HG03108 (cell line): Measurements from ENCODE around the gene TFPT.
"Not testable (repeated sequence)": the region's sequence is repeated elsewhere in the genome, so short reads cannot be mapped to it uniquely, and the experiment has no call there.

ENCODE experiments used
- ATAC-seq: cut with Tn5 transposase; IDR thresholded peaks from one replicate; pipeline ENCODE4 v1.9.1; 2021; ENCODE audit warnings: moderate library complexity; ENCODE audit not compliant: unreplicated experiment

The TFPT gene

DNA sequence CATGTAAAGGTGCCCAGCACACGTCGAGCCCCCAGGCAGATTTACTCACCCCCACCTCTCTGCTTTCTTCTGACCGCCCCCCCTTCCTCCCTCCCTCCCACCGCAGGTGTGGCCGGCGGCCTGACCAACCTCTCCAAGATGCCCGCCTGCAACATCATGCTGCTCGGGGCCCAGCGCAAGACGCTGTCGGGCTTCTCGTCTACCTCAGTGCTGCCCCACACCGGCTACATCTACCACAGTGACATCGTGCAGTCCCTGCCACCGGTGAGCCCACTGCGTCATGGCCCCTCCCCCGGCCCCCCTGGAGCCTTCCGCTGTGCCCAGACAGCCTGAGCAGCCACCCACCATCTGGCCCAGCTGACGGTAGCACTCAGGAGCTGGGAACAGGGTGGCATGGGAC lies 8.9 kb upstream of the TFPT start:
- no peak for ATAC-seq

DNA sequence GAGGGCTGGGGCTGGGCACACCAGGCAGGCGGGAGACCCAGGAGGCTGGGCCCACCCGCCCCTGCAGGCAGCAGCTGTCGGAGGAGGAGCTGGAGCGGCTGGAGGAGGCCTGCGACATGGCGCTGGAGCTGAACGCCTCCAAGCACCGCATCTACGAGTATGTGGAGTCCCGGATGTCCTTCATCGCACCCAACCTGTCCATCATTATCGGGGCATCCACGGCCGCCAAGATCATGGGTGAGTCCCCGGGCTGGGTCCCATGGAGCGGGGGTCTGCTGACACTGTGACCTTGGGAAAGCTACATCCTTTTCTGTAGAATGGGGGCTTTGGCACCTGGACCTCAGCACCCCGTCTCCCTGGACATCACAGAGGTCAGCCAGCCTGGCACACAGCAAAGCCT lies 8.2 kb upstream of the TFPT start:
- ATAC-seq: no peak

DNA sequence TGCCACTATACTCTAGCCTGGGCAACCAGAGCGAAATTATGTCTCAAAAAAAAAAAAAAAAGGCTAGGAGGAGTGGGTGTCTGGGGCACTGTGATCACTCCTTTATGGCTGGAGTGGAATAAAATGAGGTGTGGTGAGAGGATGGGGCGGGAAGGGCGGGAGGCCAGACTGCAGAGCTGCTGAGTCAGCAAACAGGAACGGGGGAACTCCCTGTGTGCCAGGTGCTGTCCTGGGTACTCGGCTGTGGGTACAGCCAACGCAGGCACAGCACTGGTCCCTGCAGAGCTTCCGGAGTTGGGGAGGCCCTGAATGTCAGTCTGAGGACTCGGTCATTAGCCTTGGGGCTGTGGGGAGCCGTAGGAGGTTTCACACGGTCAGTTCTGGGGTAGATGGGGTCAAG lies 5.8 kb upstream of the TFPT start:
- no peak for ATAC-seq

DNA sequence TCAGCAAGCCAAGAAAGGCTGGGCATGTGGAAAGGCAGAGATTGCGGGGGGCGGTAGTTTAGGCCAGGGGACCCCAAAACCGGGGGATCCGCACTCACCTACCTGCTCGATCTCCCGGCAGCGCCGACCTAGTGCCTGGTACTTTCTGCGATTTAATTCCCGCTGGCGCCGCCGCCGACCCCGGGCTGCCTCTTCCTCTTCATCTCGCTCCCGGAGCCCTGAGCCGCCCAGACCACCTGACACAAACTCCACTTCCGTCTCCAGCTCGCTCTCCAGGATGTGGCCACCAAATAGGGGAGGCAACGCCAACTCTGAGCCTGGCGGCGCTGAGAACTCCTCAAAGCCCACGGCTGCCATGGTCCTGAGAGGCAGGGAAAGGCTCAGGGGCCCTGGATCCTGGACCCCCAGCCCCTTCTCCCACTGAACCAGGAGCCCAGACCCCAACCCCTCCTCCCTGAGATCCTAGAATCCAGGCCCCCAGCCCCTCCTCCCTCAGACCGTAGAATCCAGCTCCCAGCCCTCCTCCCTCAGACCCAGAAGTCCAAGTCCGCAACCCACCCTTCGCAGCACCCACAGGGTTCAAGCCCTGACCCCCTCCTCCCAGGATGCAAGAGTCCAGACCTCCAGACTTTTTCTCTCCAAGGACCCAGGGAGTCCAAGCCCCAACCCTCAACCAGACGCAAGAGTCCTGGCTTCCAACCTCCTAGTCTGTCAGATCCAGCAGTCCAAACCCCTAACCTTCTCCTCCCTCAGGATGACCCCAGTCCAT lies 933 bp downstream of the TFPT start:
- ATAC-seq: no peak

DNA sequence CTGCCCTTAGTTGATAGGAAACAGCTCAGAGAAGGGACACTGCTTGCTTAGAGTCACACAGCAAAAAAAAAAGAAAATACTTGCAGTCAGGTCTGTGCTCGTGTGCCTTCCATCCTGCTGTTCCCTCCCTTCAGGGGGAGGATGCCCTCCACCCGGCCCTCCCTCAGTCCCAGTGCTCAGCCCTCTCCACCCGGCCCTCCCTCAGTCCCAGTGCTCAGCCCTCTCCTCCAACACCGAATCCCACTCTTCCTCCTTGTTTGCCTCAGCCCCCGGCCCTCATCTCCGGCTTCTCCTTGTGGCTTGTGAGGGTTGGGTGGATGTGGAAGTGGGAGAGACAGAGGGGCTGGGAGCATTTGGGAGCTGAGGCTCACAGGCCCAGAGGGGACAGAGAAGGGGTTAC lies 5.8 kb downstream of the TFPT start:
- no peak for ATAC-seq

DNA sequence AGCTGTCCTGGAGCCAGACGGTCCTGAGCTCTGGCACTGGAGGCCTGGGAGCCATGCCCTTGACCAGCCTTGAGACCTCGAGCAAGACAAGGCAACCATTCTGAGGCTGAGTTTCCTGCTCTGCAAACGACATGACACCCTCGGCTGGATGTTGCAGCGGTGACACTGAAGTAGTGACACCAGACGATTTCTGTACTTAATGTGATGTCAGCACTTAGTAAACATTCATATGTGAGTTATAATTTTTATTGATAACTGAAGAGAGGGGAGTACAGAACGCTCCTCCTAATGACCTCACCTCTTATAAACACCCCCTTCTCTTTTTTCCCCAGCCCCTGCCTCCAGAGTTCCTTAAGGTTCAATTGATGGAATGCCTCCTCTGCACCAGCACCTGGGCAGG lies 7.0 kb downstream of the TFPT start:
- no peak for ATAC-seq

DNA sequence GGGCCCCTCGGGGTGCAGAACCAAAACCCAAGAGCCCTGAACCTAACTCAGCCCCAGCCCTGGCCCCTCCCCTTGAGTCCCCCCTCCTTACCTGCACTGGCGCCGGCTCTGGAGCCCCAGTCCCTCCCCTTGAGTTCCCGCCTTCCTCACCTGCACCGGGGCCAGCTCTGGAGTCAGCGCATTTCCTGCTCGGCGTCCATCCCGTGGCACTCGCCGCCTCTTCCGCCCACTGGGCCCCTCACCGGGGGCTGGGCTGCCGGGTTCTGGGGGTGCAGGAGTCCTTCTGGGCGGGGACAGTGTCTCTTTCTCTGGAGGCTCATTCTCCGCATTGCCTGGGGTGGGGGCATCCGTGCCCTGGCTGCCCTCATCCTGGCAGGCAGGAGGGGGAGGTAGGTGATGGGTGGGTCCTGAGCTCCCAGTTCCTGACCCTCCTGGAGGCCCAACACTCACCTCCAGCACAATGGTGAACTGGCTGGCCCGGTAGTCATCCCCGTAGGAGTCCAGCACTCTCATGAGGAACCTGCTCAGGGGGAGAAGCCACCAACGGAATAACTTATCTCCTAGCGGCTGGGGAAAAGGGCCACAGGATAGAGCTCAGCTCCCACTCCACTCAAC lies 7.5 kb downstream of the TFPT start:
- ATAC-seq: no peak

DNA sequence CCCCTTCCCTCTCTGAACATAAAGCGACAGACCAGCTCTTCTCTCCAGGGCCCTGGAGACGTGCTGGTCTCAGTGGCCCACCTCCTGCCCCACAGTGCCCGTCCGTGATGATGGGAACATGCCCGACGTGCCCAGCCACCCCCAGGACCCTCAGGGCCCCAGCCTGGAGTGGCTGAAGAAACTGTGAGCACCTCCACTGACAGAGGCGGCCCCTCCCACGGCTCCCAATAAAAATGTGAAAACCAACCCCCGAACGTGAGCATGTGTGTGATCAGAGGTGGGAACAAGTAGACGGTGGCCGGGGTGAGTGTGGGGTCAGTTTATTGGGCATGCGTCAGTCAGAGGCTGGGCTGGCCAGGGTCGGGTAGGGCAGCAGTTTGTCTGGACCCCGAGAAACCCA lies 8.7 kb downstream of the TFPT start:
- ATAC-seq: no peak

DNA sequence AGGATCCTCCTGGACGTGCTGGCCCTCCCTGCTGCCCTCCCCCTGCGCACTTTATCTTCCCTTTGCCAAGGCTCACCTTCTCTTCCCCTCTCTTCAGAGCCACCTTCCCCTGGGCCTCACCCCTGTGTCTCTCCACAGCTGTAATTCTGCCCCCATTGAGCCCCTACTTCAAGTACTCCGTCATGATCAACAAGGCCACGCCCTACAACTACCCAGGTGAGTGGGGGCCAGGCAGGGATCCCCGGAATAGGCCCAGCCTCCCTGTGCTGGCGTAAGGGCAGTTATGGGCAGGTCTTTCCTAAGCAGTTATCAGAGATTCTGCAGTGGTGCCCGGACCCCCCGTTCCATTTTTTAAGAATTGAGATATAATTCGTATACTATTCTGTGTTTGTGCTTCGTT lies 9.7 kb downstream of the TFPT start:
- ATAC-seq: no peak

DNA sequence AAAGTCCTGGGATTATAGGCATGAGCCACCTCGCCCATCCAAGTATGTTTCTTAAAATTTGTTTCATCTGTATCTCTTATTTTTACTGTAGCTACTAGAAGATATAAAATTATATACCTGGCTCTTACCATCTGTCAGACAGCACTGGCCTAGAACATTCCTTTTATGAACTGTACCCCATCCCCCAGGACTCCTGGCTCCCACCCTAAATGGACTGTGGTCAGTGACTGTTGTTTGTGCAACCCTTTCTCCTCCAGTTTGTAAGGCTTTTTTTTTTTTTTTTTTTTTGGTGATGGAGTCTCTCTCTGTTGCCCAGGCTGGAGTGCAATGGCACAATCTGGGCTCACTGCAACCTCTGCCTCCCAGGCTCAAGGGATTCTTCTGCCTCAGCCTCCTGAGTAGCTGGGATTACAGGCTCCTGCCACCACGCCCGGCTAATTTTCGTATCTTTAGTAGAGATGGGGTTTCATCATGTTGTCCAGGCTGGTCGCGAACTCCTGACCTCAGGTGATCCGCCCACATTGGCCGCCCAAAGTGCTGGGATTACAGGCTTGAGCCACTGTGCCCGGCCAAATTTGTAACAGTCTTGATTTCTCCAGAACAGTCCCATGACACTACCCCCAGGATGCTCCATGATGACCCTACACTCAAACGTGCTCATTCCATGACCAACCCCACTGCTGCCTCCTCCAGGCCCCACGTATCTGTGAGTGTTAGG lies 10.3 kb downstream of the TFPT start:
- no peak for ATAC-seq

DNA sequence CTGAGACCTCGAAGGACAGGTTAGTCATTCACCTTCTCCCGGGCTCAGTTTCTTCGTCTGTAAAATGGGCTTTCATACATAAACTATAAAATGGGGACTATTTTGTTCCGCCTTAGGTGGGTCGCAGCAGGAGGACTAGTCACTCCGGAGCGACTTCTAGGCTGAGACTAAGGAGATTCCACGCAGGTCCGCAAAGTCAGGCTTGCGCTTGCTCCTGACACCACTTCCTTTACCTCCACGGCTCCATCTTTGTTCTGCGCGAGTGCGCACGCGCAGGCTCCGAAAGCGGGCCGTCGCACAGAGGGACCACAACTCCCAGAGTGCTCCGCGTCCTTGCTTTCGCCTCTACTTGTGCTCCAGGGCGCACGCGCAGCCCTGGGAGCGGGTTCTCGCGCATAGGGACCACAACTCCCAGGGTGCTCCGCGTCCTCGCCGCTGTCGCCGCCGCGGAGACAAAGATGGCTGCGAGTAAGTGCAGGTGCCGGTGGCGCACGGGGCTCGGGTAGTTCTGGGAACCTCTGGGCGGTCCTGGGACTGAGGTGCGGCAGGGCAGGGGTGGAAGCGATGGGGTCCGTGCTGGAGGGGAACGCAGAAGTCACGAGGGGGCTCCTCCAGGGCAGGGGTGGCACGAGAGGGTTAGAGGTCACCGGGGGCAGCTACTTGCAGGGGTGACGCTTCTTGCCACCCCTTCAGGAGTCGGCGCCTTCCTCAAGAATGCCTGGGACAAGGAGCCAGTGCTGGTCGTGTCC lies 12.9 kb downstream of the TFPT start, which contains the start of gene NDUFA3:
Gene NDUFA3 (plus strand): TSS at position 435 of the 749 bp plus-strand sequence. CDS start 24 bp downstream, at position 459.
- ATAC-seq: peak; percentile 94

DNA sequence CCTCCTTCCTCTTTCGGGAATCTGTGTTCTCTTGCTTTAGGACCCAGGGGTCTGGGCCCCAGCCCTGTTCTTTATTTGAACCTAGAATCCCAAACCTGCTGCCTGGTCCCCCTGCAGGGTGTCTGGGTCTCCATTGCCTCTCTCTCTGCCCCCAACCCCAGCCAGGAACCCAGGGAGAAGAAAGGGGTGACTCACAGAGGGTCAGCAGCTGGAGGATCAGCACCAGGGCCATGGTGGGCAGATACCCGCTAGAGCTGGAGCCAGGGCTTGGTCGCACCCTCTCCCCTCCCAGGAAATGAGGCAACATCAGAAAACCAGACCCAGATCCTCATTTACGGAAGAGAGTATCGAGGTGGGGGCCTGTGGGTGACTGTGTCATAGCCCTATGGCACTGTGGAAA lies 14.9 kb downstream of the TFPT start, which contains the start of gene OSCAR:
Gene OSCAR (minus strand): TSS at position 243 of the 400 bp plus-strand sequence. CDS start 11 bp downstream, at position 232.
- ATAC-seq: no peak

DNA sequence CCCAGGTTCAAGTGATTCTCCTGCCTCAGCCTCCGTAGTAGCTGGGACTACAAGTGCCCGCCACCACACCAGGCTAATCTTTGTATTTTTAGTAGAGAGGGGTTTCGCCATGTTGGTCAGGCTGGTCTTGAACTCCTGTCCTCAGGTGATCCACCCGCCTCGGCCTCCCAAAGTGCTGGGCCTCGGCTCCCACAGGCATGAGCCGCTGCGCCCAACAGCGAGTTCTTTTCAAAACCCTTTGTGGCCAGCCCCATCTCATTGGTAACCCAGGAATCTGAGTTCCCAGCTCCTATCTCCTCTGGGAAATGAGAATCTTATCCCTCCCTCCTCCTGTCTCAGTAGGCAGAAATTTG lies 15.6 kb downstream of the TFPT start:
- not testable (repeated sequence) for ATAC-seq

DNA sequence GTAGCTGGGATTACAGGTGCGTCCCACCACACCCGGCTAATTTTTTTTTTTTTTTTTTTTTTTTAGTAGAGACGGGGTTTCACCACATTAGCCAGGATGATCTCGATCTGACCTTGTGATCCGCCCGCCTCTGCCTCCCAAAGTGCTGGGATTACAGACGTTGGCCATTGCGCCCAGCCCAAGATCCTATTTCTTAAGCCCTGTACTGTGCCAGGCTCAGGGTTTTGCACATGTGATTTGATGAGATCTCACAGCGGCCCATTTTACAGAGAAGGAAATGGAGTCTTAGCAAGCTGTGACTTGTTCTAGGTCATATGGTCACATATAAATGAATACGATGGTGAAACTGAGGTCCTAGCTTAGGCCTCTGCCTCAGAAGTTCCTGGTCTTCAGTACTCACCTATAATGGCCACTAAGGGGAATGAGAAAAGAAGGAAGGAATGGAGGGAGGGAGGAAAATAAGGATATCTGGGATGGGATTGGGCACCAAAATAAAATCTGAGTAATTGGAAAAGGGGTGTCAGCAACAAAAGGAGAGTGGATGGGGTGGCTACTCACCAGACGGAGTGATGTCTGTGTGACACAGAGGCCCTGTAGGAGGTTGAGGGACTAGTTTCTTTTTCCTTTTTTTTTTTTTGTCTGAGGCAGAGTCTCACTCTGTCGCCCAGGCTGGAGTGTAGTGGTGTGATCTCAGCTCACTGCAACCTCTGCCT lies 16.1 kb downstream of the TFPT start:
- ATAC-seq: no peak

DNA sequence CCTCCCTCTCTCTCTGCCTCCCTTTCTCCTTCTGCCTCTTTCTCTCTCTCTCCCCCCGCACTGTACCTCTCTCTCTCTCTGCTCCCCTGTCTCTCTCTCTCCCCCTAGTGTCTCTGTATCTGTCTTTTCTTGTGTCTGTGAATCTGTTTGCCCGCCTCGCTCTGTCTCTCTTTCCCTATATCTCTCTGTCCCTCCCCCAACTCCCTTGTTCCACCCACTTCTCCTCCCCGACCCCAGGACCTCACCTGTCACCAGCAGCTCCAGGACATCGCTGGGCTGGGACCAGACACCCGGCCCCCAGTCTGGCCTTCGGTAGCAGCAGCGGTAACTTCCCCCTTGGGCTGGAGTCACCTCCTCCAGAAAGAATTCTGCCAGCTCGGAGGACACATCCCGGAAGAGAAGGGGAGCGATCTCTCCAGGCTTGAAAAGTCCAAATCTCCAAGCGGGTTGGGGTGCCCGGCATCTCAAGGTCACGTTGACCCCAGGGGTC lies 18.8 kb downstream of the TFPT start:
- ATAC-seq: no peak

DNA sequence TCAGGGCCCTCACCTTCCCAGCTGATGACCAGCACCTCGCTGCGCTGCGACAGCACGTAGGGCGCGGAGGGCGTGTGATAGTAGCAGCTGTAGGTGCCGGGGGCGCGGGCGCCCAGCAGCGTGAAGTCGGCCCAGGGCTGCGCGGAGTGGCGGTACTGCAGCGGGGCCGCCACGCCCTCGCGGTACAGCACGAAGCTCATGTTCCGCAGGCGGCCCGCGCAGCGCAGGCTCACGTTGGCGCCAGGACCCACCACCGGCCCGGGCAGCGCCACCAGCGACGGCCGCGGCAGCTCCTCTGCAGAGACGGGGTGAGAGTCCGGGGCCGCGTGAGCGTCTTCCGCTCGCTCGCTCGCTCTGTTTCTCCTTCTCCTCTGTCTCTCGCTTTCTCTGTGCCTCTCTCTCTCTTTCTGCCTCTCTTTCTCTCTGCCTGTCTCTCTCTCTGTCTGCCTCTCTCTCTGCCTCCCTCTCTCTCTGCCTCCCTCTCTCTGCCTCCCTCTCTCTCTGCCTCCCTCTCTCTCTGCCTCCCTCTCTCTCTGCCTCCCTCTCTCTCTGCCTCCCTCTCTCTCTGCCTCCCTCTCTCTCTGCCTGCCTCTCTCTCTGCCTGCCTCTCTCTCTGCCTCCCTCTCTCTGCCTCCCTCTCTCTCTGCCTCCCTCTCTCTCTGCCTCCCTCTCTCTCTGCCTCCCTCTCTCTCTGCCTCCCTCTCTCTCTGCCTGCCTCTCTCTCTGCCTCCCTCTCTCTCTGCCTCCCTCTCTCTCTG lies 19.4 kb downstream of the TFPT start:
- not testable (repeated sequence) for ATAC-seq

DNA sequence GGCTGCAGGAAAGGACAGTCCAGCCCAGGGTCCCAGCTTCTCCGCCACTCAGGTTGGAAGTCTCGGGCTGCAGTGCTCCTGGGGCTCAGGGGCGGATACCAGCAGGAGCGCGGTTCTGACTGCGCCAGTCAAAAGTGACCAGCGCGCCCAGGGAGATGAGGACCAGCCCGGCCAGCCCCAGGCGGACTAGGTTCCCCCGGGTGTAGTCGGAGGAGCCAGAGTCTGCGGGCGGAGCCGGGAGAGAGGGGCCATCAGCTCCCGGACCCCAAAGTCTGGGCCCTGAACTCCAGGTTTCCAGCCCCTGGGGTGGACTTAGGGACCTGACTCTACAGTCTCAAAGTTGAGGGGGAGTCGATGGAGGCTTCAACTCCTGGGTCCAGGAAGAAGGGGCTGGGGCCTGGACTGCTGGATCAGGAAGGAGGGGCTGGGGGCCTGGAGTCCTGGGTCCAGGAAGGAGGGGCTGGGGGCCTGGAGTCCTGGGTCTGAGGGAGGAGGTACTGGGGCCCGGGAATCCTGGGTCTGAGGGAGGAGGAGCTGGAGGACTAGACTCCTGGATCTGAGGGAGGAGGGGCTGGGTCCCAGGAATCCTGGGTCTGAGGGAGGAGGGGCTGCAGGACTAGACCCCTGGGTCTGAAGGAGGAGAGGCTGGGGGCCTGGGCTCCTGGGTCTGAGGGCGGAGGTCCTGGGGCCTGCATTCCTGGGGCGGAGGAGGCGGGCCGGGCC lies 20.2 kb downstream of the TFPT start:
- ATAC-seq: no peak

DNA sequence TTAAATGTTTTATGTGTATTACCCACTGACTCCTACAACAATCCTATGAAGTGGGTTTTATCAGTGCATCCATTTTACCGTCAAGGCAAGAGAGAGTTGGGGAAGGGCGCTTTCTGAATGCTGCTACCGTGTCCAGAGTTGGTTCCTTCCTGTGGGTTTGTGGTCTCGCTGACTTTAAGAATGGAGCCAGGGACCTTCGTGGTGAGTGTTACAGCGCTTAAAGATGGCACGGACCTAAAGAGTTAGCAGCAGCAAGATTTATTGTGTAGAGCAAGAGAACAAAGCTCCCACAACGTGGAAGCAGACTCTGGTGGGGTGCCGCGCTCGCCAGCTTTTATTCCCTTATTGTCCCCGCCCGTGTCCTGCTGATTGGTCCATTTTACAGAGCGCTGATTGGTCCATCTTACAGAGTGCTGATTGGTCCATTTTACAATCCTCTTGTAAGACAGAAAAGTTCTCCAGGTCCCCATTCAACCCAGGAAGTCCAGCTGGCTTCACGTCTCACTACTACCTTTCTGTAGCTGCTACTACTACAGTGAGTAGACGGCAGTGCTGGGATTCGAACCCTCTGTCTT lies 20.9 kb downstream of the TFPT start:
- ATAC-seq: no peak

DNA sequence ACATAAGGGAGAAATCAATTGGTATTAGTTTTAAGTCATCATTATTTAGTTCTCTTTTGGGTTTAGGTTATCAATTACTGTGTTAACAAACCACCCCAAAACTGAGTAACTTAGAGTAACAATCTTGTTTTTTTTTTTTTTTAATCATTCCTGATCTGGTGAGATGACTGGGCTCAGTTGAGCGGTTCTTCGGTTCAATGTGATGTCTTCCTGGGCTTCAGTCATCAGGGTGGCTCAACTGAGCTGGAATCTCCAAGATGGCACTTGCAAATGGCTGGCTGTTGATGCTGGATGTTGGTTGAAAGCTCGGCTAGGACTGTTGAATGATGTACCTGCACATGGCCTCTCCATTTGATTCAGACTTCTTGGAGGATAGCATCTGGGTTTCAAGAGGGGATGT lies 31.0 kb downstream of the TFPT start:
- no peak for ATAC-seq
